Measurements from ENCODE around the gene TSEN34.
"Not testable (repeated sequence)": the region's sequence is repeated elsewhere in the genome, so short reads cannot be mapped to it uniquely, and the experiment has no call there.

Gene TSEN34

GRCh38 chr19:54188215-54188871 lies 2.8 kb upstream of the TSEN34 start:
- DNase-seq (ENCODE audit: low read depth, low spot score) = no peak

GRCh38 chr19:54189145-54189734 lies 1.9 kb upstream of the TSEN34 start, which contains the start of gene MBOAT7:
MBOAT7 (minus strand) TSS chr19:54189580; CDS start chr19:54188508, 1,072 bp downstream.
- no peak for DNase-seq (ENCODE audit: low read depth, low spot score)

- DNase-seq (ENCODE audit: low read depth, low spot score) = peak; percentile 100
These were observed 1.2 kb upstream of the TSEN34 start for GRCh38 chr19:54189735-54190502.

GRCh38 chr19:54190503-54191010 lies 551 bp upstream of the TSEN34 start:
- peak; percentile 99 for DNase-seq (ENCODE audit: low read depth, low spot score)

GRCh38 chr19:54191811-54192453 lies 824 bp downstream of the TSEN34 start:
- no peak for DNase-seq (ENCODE audit: low read depth, low spot score)

GRCh38 chr19:54193011-54193410 lies 1.9 kb downstream of the TSEN34 start:
- no peak for DNase-seq (ENCODE audit: low read depth, low spot score)

- not testable (repeated sequence) for DNase-seq (ENCODE audit: low read depth, low spot score)
These were observed 3.4 kb downstream of the TSEN34 start for GRCh38 chr19:54194463-54194862.

GRCh38 chr19:54196536-54196935 lies 5.4 kb downstream of the TSEN34 start:
- DNase-seq (ENCODE audit: low read depth, low spot score) = no peak

- DNase-seq (ENCODE audit: low read depth, low spot score) = no peak
These were observed 6.0 kb downstream of the TSEN34 start for GRCh38 chr19:54197121-54197520.

- DNase-seq (ENCODE audit: low read depth, low spot score) = no peak
These were observed 8.3 kb downstream of the TSEN34 start for GRCh38 chr19:54199401-54199800.

GRCh38 chr19:54201172-54201701 lies 10.1 kb downstream of the TSEN34 start:
- no peak for DNase-seq (ENCODE audit: low read depth, low spot score)

- DNase-seq (ENCODE audit: low read depth, low spot score) = no peak
These were observed 10.9 kb downstream of the TSEN34 start for GRCh38 chr19:54201980-54202379.

GRCh38 chr19:54203151-54203611 lies 12.1 kb downstream of the TSEN34 start:
- no peak for DNase-seq (ENCODE audit: low read depth, low spot score)

GRCh38 chr19:54204767-54205468 lies 13.8 kb downstream of the TSEN34 start:
- DNase-seq (ENCODE audit: low read depth, low spot score) = no peak

- DNase-seq (ENCODE audit: low read depth, low spot score) = no peak
These were observed 15.1 kb downstream of the TSEN34 start for GRCh38 chr19:54206030-54206830.

GRCh38 chr19:54206831-54207177 lies 15.7 kb downstream of the TSEN34 start:
- DNase-seq (ENCODE audit: low read depth, low spot score) = no peak

GRCh38 chr19:54207193-54207592 lies 16.1 kb downstream of the TSEN34 start:
- DNase-seq (ENCODE audit: low read depth, low spot score) = not testable (repeated sequence)

GRCh38 chr19:54207676-54207982 lies 16.5 kb downstream of the TSEN34 start:
- no peak for DNase-seq (ENCODE audit: low read depth, low spot score)

GRCh38 chr19:54207983-54208783 lies 17.1 kb downstream of the TSEN34 start:
- no peak for DNase-seq (ENCODE audit: low read depth, low spot score)

- DNase-seq (ENCODE audit: low read depth, low spot score) = no peak
These were observed 17.6 kb downstream of the TSEN34 start for GRCh38 chr19:54208784-54209057.

Measured in brain pericyte (primary cell).